Activated CD4-positive, alpha-beta memory T cell treated with anti-CD3 and anti-CD28 coated beads for 36 hours (primary cell): Measurements from ENCODE around the gene NANOG. TPM values are rescaled to one million over a fixed set of nuclear protein-coding genes. Genes with fewer than 3 reads are reported as not detected.
"Not testable (repeated sequence)": the region's sequence is repeated elsewhere in the genome, so short reads cannot be mapped to it uniquely, and the experiment has no call there.

Source experiments
- CTCF ChIA-PET: fragments of 350-600 bp; sonication (Branson Sonifier 250); formaldehyde crosslinking; loops from one replicate; lab custom pipeline; 2021; ENCODE audit warnings: antibody characterized with exemption, inconsistent platforms; lab: Charles Lee
- POLR2A ChIA-PET: fragments of 350-600 bp; sonication (Branson Sonifier 250); formaldehyde crosslinking; loops from one replicate; lab custom pipeline; 2021; ENCODE audit warnings: antibody characterized with exemption; lab: Charles Lee
- DNase-seq: peaks from one replicate; pipeline ENCODE4 v3.0.0-alpha.2; 2020
- H3K27ac Mint-ChIP-seq: one replicate; pipeline ENCODE4 v1.8.0; 2021; ENCODE audit warnings: mixed read lengths
- H3K27me3 Mint-ChIP-seq: one replicate; pipeline ENCODE4 v1.8.0; 2021; ENCODE audit warnings: mixed read lengths
- H3K36me3 Mint-ChIP-seq: one replicate; pipeline ENCODE4 v1.8.0; 2021; ENCODE audit warnings: mixed read lengths
- H3K4me1 Mint-ChIP-seq: one replicate; pipeline ENCODE4 v1.8.0; 2021; ENCODE audit warnings: low read depth, mixed read lengths
- H3K4me3 Mint-ChIP-seq: one replicate; pipeline ENCODE4 v1.8.0; 2021; ENCODE audit warnings: mild to moderate bottlenecking, mixed read lengths
- H3K9me3 Mint-ChIP-seq: one replicate; pipeline ENCODE4 v1.8.0; 2021; ENCODE audit warnings: mixed read lengths
- intact Hi-C: fragments of 100-400 bp; cut with micrococcal nuclease; formaldehyde crosslinking; loops from one replicate; pipeline ENCODE4 v1.15.1; 2023
- total RNA-seq, 2 experiments: library from RNA; stranded (reverse); gene quantifications; one replicate each; pipeline ENCODE4 v1.2.3, GENCODE V29; 2021

The NANOG gene
- total RNA-seq, 2 experiments from 2014 or later: not detected

- H3K27ac Mint-ChIP-seq, H3K4me3 Mint-ChIP-seq, intact Hi-C loops, H3K9me3 Mint-ChIP-seq, H3K4me1 Mint-ChIP-seq, CTCF ChIA-PET, H3K36me3 Mint-ChIP-seq, H3K27me3 Mint-ChIP-seq, DNase-seq, POLR2A ChIA-PET: not testable (repeated sequence)
Measured at GRCh38 chr12:7825754-7826153, 36.6 kb downstream of the NANOG start.

DNA sequence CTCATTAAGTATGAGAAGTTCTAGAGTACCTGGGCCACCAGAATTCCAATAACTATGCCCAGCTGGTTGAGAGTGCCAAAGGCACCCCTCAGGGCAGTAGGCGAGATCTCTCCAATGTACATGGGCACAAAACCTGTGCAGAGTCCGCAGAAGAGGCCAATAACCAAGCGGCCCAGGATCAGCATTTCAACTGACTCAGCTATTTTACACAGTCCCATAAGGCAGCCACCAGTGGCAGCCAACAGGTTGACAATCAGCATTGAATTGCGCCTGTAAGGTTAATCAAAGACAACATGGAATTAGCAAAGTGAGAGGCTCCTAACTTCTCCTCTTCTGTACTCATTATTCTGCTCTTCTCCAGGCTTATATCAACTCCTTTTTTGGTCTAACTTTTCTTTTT is 40.5 kb downstream of the NANOG start:
- H3K4me1 Mint-ChIP-seq, intact Hi-C loops, H3K27ac Mint-ChIP-seq, DNase-seq, H3K4me3 Mint-ChIP-seq, H3K27me3 Mint-ChIP-seq, H3K9me3 Mint-ChIP-seq, POLR2A ChIA-PET, H3K36me3 Mint-ChIP-seq: not testable (repeated sequence)
- CTCF ChIA-PET: interaction anchor here (1.0 kb wide), 1 partner anchor 22 kb away, joined by 5 read pairs; no protein-coding TSS in a partner anchor

DNA sequence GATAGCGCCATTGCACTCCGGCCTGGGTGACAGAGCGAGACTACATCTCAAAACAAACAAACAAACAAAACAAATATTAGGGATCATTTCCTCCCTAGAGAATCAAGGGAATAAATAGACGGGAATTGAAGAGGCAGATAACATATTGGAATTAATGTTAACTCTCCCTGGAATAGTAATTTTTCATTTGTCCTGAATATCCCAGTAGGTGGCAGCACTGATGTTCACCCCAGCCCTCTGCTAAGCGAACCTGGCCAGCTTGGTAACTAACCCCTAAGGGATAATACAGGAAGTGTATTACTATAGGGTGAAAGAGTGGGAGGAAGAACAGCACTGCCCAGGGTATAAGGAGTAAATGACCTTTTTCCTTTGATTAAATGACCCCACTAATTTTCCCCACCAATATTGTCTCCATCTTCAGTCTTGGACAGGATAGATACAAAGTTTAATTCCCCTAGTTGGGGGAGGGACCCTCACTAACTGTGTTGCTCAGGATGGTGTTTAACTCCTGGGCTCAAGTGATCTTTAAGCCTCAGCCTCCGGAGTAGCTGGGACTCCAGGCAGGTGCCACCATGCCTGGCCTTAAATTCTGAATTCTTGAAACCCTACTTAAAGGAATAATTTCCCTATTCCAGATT is 43.0 kb downstream of the NANOG start:
- intact Hi-C loops: no loop called here
- no peak overlapping the region for H3K4me3 Mint-ChIP-seq
- peak; percentile 27 for DNase-seq
- no peaks in the 10 kb centered on the region for H3K36me3 Mint-ChIP-seq
- no peaks in the 10 kb centered on the region for H3K4me1 Mint-ChIP-seq
- ChIA-PET CTCF (interaction anchor here (0.6 to 2.1 kb wide), 6 partner anchors 10 to 277 kb away, joined by 3 to 18 read pairs (median 4); no protein-coding TSS in a partner anchor), POLR2A (no interaction called here)
- H3K27me3 Mint-ChIP-seq: no peaks in the 10 kb centered on the region
- H3K27ac Mint-ChIP-seq: no peak overlapping the region
- no peaks in the 10 kb centered on the region for H3K9me3 Mint-ChIP-seq

DNA sequence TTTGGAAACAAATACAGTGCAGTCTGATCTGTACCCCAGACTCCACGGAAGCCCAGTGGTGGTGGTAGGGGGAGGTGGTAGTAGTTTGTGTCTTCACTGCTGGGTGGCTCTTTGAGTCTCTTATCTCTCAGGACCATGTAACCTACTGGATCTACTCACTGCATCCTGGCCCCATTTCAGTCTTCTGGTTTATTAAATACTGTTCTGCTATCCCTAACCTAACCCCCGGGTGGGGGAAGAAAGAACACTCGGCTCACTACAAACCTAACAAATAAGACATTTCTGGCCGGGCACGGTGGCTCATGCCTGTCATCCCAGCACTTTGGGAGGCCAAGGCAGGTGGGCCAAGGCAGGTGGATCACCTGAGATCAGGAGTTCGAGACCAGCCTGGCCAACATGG is 44.0 kb downstream of the NANOG start:
- CTCF ChIA-PET: interaction anchor here (1.1 to 2.1 kb wide), 5 partner anchors 11 to 276 kb away, joined by 3 to 18 read pairs (median 3); no protein-coding TSS in a partner anchor
- H3K36me3 Mint-ChIP-seq, H3K4me3 Mint-ChIP-seq, H3K27ac Mint-ChIP-seq, H3K27me3 Mint-ChIP-seq, H3K4me1 Mint-ChIP-seq, POLR2A ChIA-PET, DNase-seq, H3K9me3 Mint-ChIP-seq, intact Hi-C loops: not testable (repeated sequence)

- Mint-ChIP-seq H3K36me3 (no peaks in the 10 kb centered on the region), H3K4me1 (no peaks in the 10 kb centered on the region), H3K27ac (no peak overlapping the region), H3K9me3 (no peaks in the 10 kb centered on the region), H3K4me3 (no peak overlapping the region), H3K27me3 (no peaks in the 10 kb centered on the region)
- intact Hi-C loops: no loop called here
- POLR2A ChIA-PET: no interaction called here
- CTCF ChIA-PET: interaction anchor here (0.7 to 1.6 kb wide), 3 partner anchors 26 to 244 kb away, joined by 3 to 4 read pairs (median 3); no protein-coding TSS in a partner anchor
- DNase-seq: no peak
Measured at GRCh38 chr12:7833831-7834230, 44.6 kb downstream of the NANOG start.

DNA sequence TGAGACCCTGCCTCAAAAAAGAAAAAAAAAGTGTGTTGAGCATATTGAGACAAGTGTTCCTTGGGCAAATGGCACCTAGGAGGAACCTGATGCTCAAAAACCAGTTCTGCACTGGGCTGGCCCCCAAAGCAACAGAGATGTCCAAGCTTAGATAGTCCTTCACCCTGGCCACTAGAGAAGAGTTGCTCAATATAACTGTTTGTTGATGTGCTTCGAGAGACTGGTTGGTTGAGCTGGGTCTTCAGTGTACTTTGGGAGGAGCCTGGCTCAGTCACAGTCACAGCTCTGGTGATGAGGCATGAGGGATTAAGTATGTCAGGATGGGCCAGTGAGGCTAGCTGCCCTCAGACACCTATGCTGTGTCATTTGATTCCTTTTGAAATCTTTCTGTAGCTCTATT is 45.5 kb downstream of the NANOG start:
- H3K36me3 Mint-ChIP-seq: no peaks in the 10 kb centered on the region
- no peaks in the 10 kb centered on the region for H3K9me3 Mint-ChIP-seq
- intact Hi-C loops: no loop called here
- no peak overlapping the region for H3K4me3 Mint-ChIP-seq
- H3K4me1 Mint-ChIP-seq: no peaks in the 10 kb centered on the region
- ChIA-PET POLR2A (no interaction called here), CTCF (interaction anchor here (0.6 to 1.6 kb wide), 4 partner anchors 27 to 243 kb away, joined by 3 to 4 read pairs (median 3); no protein-coding TSS in a partner anchor)
- H3K27ac Mint-ChIP-seq: no peak overlapping the region
- no peaks in the 10 kb centered on the region for H3K27me3 Mint-ChIP-seq
- no peak for DNase-seq

GRCh38 chr12:7835116-7835515 is 45.9 kb downstream of the NANOG start:
- POLR2A ChIA-PET: no interaction called here
- Mint-ChIP-seq H3K27me3 (no peaks in the 10 kb centered on the region), H3K4me1 (no peaks in the 10 kb centered on the region), H3K36me3 (no peaks in the 10 kb centered on the region), H3K4me3 (no peak overlapping the region), H3K27ac (no peak overlapping the region), H3K9me3 (no peaks in the 10 kb centered on the region)
- intact Hi-C loops: no loop called here
- CTCF ChIA-PET: interaction anchor here (0.6 to 1.6 kb wide), 3 partner anchors 27 to 143 kb away, joined by 3 read pairs; no protein-coding TSS in a partner anchor
- DNase-seq: no peak

DNA sequence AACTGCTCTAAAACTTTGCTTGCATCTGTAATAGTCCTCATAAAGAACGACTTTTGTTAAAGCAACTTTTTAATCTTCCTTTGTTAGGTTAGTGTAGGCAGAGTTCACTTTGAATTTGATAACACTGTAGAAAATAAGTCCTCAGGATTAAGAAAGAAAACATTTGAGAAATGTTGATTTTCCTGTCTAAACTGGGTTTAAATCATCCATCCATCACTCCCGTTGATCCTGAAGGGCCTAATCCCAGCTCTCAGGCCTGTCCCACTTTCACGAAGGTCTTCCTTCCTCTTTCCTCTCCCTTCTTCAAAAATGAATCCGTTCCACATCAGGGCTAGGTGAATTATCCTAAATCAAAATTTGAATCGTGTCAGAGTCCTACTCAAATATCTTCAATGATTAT is 46.6 kb downstream of the NANOG start:
- Mint-ChIP-seq H3K9me3 (no peaks in the 10 kb centered on the region), H3K36me3 (no peaks in the 10 kb centered on the region), H3K4me3 (no peak overlapping the region), H3K27ac (no peak overlapping the region), H3K27me3 (no peaks in the 10 kb centered on the region), H3K4me1 (no peaks in the 10 kb centered on the region)
- intact Hi-C loops: no loop called here
- POLR2A ChIA-PET: no interaction called here
- CTCF ChIA-PET: no interaction called here
- no peak for DNase-seq

- ChIA-PET CTCF (interaction anchor here (0.6 kb wide), 1 partner anchor 197 kb away, joined by 4 read pairs; no protein-coding TSS in a partner anchor), POLR2A (no interaction called here)
Measured at GRCh38 chr12:7837366-7837765, 48.2 kb downstream of the NANOG start.

DNA sequence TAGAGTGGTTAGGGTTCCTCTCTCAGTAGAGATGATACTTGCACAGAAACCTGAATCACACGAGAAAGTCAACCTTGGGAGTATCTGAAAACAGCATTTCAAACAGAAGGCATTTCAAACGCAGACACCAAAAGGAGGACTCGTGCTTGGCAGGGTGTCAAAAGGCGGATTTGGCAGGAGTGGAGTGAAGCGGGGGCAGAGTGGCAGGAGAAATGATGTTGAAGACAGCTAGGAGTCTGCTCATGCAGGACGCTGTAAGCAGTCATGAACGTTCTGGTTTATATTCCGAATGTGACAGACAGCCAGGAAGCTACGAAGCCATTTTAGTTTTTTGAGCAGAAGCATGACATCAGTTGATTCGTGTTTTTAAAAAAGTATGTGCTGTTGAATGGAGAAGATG is 50.0 kb downstream of the NANOG start:
- H3K4me1 Mint-ChIP-seq, H3K4me3 Mint-ChIP-seq, H3K9me3 Mint-ChIP-seq, H3K36me3 Mint-ChIP-seq, CTCF ChIA-PET, DNase-seq, H3K27me3 Mint-ChIP-seq, intact Hi-C loops, H3K27ac Mint-ChIP-seq, POLR2A ChIA-PET: not testable (repeated sequence)

More at GRCh38 chr12:7837366-7837765, 48.2 kb downstream of the NANOG start:
- H3K4me3 Mint-ChIP-seq: no peak overlapping the region
- H3K27me3 Mint-ChIP-seq: peaks cover 4% of the 10 kb centered on the region
- intact Hi-C loops: no loop called here
- no peak overlapping the region for H3K27ac Mint-ChIP-seq
- DNase-seq: no peak
- H3K36me3 Mint-ChIP-seq: no peaks in the 10 kb centered on the region
- no peaks in the 10 kb centered on the region for H3K4me1 Mint-ChIP-seq
- no peaks in the 10 kb centered on the region for H3K9me3 Mint-ChIP-seq

DNA sequence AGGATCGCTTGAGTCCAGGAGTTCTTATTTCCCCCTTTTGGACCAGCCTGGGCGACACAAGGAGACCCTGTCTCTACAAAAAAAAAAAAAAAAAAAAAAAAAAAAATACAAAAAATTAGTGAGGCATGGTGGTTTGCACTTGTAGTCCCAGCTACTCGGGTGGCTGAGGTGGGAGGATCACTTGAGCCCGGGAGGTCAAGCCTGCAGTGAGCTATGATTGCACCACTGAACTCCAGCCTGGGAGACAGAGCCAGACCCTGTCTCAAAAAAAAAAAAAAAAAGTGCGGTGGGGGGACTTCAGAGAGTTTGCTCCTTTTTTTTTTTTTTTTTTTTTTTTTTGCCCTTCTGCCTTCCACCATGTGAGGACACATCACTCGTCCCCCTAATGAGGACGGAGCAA is 50.6 kb downstream of the NANOG start:
- H3K9me3 Mint-ChIP-seq, CTCF ChIA-PET, H3K27me3 Mint-ChIP-seq: not testable (repeated sequence)

DNA sequence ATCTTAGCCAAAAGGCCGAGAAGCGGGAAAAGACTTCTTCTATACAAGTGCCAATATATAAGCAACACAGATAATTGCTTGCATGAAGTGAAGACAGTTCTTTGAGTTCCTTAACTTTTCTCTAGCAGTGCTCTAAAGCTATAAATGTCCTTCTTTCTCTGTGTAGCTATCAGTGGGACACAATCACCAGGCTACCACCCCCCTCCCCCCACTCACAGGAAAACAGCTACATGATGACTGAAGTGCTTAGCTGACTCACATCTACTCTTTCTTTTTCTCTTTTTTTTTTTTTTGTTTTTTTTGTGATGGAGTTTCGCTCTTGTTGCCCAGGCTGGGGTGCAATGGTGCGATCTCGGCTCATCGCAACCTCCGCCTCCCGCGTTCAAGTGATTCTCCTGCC is 53.2 kb downstream of the NANOG start:
- H3K27ac Mint-ChIP-seq, H3K4me1 Mint-ChIP-seq, intact Hi-C loops, H3K4me3 Mint-ChIP-seq, H3K36me3 Mint-ChIP-seq, H3K27me3 Mint-ChIP-seq, H3K9me3 Mint-ChIP-seq: not testable (repeated sequence)
- peak; percentile 23 for DNase-seq
- POLR2A ChIA-PET: interaction anchor here (0.7 kb wide), 1 partner anchor 262 kb away, joined by 4 read pairs; no protein-coding TSS in a partner anchor
- CTCF ChIA-PET: interaction anchor here (0.6 kb wide), 1 partner anchor 224 kb away, joined by 3 read pairs; the partner anchor contains the start of gene C3AR1

More for the DNA sequence above, 50.6 kb downstream of the NANOG start:
- H3K4me3 Mint-ChIP-seq, H3K36me3 Mint-ChIP-seq, DNase-seq, POLR2A ChIA-PET, intact Hi-C loops, H3K4me1 Mint-ChIP-seq, H3K27ac Mint-ChIP-seq: not testable (repeated sequence)

- CTCF ChIA-PET, H3K27me3 Mint-ChIP-seq, H3K4me1 Mint-ChIP-seq, DNase-seq, H3K4me3 Mint-ChIP-seq, intact Hi-C loops, POLR2A ChIA-PET, H3K36me3 Mint-ChIP-seq, H3K9me3 Mint-ChIP-seq: not testable (repeated sequence)
- peak overlapping the region; percentile 33 for H3K27ac Mint-ChIP-seq
Measured at GRCh38 chr12:7843149-7843548, 53.9 kb downstream of the NANOG start.
